ENCODE results near the gene FAM217B.

Gene FAM217B

DNA sequence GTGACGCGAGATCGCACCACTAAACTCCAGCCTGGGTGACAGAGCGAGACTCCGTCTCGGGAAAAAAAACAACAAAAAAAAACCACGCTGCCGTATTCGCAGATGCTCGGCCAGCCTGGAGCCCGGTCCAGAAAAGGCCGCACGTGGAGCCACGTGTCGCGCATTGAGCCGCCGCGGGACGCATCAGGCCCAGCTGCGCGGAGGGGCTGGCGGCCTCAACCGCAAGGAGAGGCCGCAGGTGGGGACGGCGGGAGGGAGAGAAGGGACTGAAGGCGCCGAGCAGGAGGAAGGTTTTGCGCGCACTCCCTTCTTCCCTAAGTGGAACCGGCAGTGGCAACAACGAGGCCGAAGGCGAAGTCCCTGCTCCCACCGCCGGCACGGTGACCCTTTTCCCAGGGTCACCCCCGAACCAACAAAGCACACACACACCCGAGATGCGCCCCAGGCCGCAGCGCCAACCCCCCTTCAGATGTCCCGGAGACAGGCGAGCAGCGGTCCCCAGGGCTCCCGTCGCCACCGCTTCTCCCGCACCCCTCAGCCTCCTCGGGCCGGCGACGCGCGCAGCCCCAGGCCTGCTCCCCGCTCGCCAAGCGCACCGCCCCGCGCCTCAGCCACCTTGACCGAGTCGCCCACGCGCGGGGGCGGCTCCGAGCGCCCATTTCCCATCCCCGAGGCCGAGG, 7.4 kb upstream of the FAM217B start:
- DNase-seq (ENCODE audit: low read depth): no peak
- TF ChIP-seq, protein P1, sequence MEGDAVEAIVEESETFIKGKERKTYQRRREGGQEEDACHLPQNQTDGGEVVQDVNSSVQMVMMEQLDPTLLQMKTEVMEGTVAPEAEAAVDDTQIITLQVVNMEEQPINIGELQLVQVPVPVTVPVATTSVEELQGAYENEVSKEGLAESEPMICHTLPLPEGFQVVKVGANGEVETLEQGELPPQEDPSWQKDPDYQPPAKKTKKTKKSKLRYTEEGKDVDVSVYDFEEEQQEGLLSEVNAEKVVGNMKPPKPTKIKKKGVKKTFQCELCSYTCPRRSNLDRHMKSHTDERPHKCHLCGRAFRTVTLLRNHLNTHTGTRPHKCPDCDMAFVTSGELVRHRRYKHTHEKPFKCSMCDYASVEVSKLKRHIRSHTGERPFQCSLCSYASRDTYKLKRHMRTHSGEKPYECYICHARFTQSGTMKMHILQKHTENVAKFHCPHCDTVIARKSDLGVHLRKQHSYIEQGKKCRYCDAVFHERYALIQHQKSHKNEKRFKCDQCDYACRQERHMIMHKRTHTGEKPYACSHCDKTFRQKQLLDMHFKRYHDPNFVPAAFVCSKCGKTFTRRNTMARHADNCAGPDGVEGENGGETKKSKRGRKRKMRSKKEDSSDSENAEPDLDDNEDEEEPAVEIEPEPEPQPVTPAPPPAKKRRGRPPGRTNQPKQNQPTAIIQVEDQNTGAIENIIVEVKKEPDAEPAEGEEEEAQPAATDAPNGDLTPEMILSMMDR (IDR thresholded peaks at IDR 0.05; ENCODE audit: insufficient read depth, low read depth, low read length, missing control alignments): no peak
- no peak overlapping the region for H3K4me3 ChIP-seq (ENCODE audit: low read length)

DNA sequence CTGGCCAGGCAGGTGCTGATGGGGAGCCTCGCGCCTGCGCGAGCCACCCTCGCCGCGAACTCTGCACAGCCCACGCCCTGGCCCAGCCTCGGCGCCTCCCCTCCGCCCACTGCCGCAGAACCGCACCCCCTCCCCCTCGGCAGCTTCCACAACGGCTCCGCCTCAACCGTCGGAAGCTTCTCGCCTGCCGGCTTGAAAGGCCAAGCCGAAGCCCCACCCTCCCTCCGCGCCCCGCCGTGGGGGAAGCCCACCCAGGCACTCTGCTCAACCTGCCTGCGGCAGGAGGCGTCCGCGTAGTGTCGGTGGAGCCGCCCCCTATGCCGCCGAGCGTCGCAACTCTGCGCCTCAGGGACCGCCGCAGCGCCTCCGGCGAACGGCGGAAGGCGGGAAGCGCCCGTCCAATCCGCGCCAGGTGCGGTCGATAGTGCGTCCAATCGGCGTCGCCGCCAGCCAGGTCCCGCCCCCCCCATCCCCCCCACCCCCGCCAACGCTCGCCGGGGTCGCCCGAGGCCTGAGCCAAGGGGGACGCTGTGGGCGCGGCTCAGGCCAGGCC, 6.8 kb upstream of the FAM217B start, which contains the start of gene SYCP2:
Gene SYCP2, minus strand, starts transcription at position 342 of the 553 bp plus-strand sequence. CDS start 11,224 bp downstream, outside the sequence.
- TF ChIP-seq, protein P1 (IDR thresholded peaks at IDR 0.05; ENCODE audit: insufficient read depth, low read depth, low read length, missing control alignments): no peak
- DNase-seq (ENCODE audit: low read depth): peak; percentile 33
- H3K4me3 ChIP-seq (ENCODE audit: low read length): peak within 1 kb of the TSS; percentile 51

DNA sequence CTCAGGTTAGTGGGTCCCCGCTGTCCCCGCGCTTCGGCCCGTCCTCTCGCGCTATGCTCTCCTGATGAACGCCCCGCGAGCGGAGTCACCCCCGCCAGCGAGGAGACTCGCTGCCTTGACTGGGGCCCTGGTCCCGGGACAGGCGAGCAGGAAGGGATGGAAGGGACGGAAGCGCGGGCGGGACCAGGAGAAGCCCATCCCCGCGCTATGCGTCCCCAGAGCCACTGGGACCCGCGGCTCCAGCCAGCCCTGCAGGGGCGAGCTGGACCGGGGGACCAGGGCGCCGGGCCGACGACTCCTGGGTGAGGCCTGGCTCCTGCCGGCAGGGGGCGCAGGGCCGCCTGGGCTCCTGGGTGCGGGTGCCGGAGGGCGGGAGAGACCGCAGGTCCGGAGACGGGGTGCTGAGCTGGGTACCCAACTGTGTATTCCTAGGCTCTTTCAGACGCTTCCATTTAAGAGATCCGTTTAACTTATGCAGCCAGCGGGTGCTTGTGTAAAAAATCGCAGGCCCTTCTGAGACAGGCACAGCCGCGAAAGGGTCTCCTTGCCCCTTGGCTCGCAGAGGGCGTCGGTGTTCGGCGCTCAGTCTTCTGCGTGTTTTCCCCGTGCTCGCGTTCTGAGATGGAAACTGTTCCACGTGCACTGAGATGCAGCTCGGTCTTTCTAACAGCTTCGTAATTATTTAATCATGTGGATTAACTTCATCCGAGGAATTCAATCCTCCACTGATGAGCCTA, 6.2 kb upstream of the FAM217B start:
- H3K4me3 ChIP-seq (ENCODE audit: low read length): peak overlapping the region; percentile 51
- TF ChIP-seq, protein P1 (IDR thresholded peaks at IDR 0.05; ENCODE audit: insufficient read depth, low read depth, low read length, missing control alignments): peak; percentile 59
- DNase-seq (ENCODE audit: low read depth): peak; percentile 70

DNA sequence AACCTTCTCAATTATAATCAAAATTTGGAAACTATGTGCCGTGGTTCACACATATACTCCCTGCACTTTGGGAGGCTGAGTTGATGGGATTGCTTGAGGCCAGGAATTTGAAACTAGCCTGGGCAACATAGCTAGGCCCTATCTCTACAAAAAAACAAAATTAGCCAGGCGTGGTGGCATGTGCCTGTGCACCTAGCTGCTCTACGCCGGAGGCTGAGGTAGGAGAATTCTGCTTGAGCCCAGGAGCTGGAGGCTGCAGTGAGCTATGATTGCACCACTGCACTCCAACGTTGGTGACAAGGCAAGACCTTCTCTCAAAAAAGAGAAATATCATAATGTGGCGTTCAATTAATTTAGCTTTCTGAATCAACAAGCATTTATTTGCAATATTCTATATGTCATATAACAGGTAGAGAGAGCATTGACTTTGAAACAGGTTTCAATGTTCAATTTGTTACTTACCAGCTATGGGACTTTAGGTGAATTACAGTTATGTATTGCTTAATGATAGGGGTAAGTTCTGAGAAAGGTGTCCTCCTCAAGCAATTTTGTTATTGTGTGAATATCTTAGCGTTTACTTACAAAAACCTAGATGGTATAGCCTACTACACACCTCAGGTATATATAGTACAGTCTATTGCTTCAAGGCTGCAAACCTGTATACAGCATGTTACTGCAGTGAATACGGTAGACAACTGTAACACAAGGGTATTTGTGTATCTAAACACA, 4.6 kb upstream of the FAM217B start:
- DNase-seq (ENCODE audit: low read depth): no peak
- TF ChIP-seq, protein P1 (IDR thresholded peaks at IDR 0.05; ENCODE audit: insufficient read depth, low read depth, low read length, missing control alignments): no peak

DNA sequence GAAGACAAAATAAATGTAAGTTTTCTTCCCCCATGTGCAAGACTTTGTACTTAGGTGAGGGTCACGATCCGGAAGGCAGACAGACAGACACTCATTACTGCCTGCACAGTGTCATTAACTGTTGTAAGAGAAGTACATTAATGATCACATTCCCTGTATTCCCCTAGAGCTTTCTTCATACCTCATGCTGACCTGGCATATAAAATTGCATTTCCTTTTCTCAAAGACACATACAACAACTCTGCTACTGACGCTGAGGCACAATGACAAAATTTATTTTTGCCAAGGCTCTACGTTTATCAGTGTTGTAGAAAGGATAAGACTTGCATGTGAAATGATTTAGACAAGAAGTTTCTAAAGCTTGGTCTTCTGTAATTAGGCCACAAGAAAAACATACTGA, 3.8 kb upstream of the FAM217B start:
- no peak overlapping the region for H3K4me3 ChIP-seq (ENCODE audit: low read length)

More for the DNA sequence above, 4.6 kb upstream of the FAM217B start:
- no peak overlapping the region for H3K4me3 ChIP-seq (ENCODE audit: low read length)

DNA sequence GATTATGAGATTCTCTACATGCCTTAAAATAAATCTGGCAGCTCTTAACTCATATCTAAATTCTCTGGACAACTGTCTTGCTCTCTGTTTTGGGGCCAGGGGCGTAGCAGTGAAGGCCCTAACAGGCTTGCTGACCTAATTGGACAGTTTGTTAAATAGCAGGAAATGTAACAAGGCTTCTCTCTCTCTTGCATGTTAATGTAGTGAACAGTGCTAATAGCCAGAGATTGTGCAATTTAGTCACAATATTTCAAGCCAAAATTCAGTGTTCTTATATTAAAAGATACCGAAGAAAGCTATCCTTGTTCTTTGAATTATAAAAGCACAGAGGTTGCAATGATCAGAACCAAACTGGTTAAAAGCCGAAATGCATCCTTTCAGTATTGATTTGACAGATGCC, 3.0 kb upstream of the FAM217B start:
- H3K4me3 ChIP-seq (ENCODE audit: low read length): peak overlapping the region; percentile 24
- no peak for DNase-seq (ENCODE audit: low read depth)
- TF ChIP-seq, protein P1 (IDR thresholded peaks at IDR 0.05; ENCODE audit: insufficient read depth, low read depth, low read length, missing control alignments): no peak

More for the DNA sequence above, 3.8 kb upstream of the FAM217B start:
- TF ChIP-seq, protein P1 (IDR thresholded peaks at IDR 0.05; ENCODE audit: insufficient read depth, low read depth, low read length, missing control alignments): no peak
- no peak for DNase-seq (ENCODE audit: low read depth)

Measured in epithelial cell of esophagus (primary cell).